OCI-LY7 (cell line): ENCODE data around the gene HOXB8. TPM values are rescaled to one million over a fixed set of nuclear protein-coding genes. Genes with fewer than 3 reads are reported as not detected.
A peak's percentile ranks its signal among the peaks of the same experiment; 100 is the strongest.

Experiments
- BruUV-seq: library from RNA; stranded (reverse); fragments of 400-500 nt; replicated peaks from 2 replicates; lab custom pipeline; 2021; lab: Mats Ljungman, UMichigan
- CTCF ChIA-PET: fragments of 300-600 bp; sonication (Branson Sonifier 250); formaldehyde crosslinking; loops from one replicate; lab custom pipeline; 2022; ENCODE audit warnings: antibody characterized with exemption; ENCODE audit not compliant: unreplicated experiment; lab: Charles Lee
- POLR2A ChIA-PET: fragments of 300-600 bp; sonication (Branson Sonifier 250); formaldehyde crosslinking; loops from one replicate; lab custom pipeline; 2022; ENCODE audit warnings: antibody characterized with exemption; lab: Charles Lee
- DNase-seq: peaks from one replicate; pipeline ENCODE4 v3.0.0-alpha.2; 2015; ENCODE audit warnings: low spot score
- H2AFZ ChIP-seq: fragments of 200-600 bp; sonication (generic), shearing (Covaris generic); 2 replicates; pipeline ENCODE4 v1.6.1; 2014; ENCODE audit warnings: mild to moderate bottlenecking, antibody characterized with exemption, low read length, moderate library complexity
- H3K27ac ChIP-seq: fragments of 200-600 bp; sonication (generic); 2 replicates; pipeline ENCODE4 v1.5.1; 2014; ENCODE audit warnings: mixed run types, low read depth, mild to moderate bottlenecking, moderate library complexity, low read length, inconsistent platforms; ENCODE audit not compliant: poor library complexity, severe bottlenecking
- H3K36me3 ChIP-seq: fragments of 200-600 bp; sonication (generic); 2 replicates; pipeline ENCODE4 v1.6.1; 2014; ENCODE audit warnings: mild to moderate bottlenecking, antibody characterized with exemption, low read length, moderate library complexity, mixed read lengths; ENCODE audit not compliant: insufficient read depth
- H3K4me1 ChIP-seq: fragments of 200-600 bp; sonication (generic); 2 replicates; pipeline ENCODE4 v1.5.1; 2014; ENCODE audit warnings: mild to moderate bottlenecking, low read length; ENCODE audit not compliant: insufficient read depth, poor library complexity, severe bottlenecking
- H3K4me2 ChIP-seq: fragments of 200-600 bp; sonication (generic); 2 replicates; pipeline ENCODE4 v1.6.1; 2014; ENCODE audit warnings: mild to moderate bottlenecking, low read length
- H3K4me3 ChIP-seq: fragments of 200-600 bp; sonication (generic); 2 replicates; pipeline ENCODE4 v1.5.1; 2014; ENCODE audit warnings: mild to moderate bottlenecking, low read depth, low read length; ENCODE audit not compliant: poor library complexity, severe bottlenecking
- H3K79me2 ChIP-seq: fragments of 200-600 bp; sonication (generic); 2 replicates; pipeline ENCODE4 v1.6.1; 2016; ENCODE audit warnings: low read depth, mild to moderate bottlenecking, low read length, moderate library complexity, mixed read lengths; ENCODE audit not compliant: insufficient read depth
- H3K9me2 ChIP-seq: fragments of 200-600 bp; sonication (generic); 2 replicates; pipeline ENCODE4 v1.6.1; 2016; ENCODE audit warnings: mild to moderate bottlenecking, low read length, mixed read lengths; ENCODE audit not compliant: insufficient read depth
- H3K9me3 ChIP-seq: fragments of 200-600 bp; sonication (generic); 2 replicates; pipeline ENCODE4 v1.6.1; 2014; ENCODE audit warnings: mild to moderate bottlenecking, mixed run types, low read length, mixed read lengths
- H4K20me1 ChIP-seq: fragments of 200-600 bp; sonication (generic); 2 replicates; pipeline ENCODE4 v1.6.1; 2014; ENCODE audit warnings: mild to moderate bottlenecking, antibody characterized with exemption, low read length, moderate library complexity, mixed read lengths; ENCODE audit not compliant: insufficient read depth
- EZH2phosphoT487 ChIP-seq: fragments of 200-600 bp; sonication (generic); IDR thresholded peaks from 2 replicates; pipeline ENCODE4 v1.6.1; 2018; ENCODE audit warnings: low read depth, borderline replicate concordance, mild to moderate bottlenecking, mixed run types, antibody characterized with exemption, low read length, moderate library complexity, mixed read lengths
- intact Hi-C: fragments of 100-400 bp; cut with micrococcal nuclease; formaldehyde crosslinking; loops from one replicate; pipeline ENCODE4 v1.10.0; 2022; ENCODE audit not compliant: unreplicated experiment
- total RNA-seq, 2 experiments: library from RNA; depleted of rRNA in 1 of 2; stranded (reverse); fragments of >200 nt in 1 of 2; shearing (Covaris generic) in 1 of 2; gene quantifications; 2 replicates each; pipeline ENCODE4 v1.2.3, GENCODE V29; 2014 to 2022
- TF ChIP-seq, protein P1 (sequence below): fragments of 200-600 bp; sonication (generic); conservative IDR thresholded peaks from 2 replicates; pipeline ENCODE4 v1.5.1; 2014; ENCODE audit warnings: mild to moderate bottlenecking, antibody characterized with exemption, low read length, moderate library complexity, mixed read lengths

Gene HOXB8
- total RNA-seq, 2 experiments from 2014 or later = not detected

DNA sequence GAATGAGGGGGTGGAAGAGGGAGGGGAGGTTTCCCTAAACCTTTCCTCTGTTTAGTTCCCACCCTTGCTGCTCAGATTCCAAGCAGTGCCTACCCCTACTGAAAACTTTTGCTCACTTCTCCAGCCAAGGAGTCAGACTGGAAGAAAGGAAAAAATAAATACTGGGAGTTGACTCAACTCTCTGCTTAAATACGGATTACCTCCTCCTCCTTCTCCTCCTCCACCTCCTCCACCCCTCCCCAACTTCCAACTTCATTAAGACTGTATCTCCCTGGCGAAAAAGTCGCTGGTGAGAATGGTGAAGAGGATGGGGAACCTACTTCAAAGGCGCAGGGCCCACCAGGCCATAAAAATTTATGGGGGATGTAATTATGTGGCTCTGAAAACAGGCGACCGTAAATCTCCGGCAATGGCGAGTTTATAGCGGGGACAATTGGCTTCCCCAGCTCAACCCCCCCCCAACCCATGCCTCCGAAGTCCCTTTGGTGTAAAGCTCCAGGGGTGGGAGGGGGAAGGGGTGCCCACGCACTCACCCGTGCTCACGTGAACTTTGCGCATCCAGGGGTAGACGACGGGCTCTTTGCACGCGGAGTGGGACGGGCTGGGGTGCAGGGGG lies 37.7 kb downstream of the HOXB8 start:
- Histone ChIP-seq H3K4me1 (peaks cover 19% of the 10 kb centered on the region), H3K27ac (no peak overlapping the region), H3K79me2 (peaks cover 6% of the 10 kb centered on the region; the same call in 1 of the 2 replicates), H3K9me3 (no peaks in the 10 kb centered on the region), H3K4me3 (peak overlapping the region; percentile 85), H2AFZ (peak overlapping the region; percentile 45; the same call in 1 of the 2 replicates), H3K36me3 (peaks cover 5% of the 10 kb centered on the region; the same call in 1 of the 2 replicates), H3K4me2 (peak overlapping the region; percentile 77), H3K9me2 (no peaks in the 10 kb centered on the region), H4K20me1 (no peaks in the 10 kb centered on the region)
- no peak for TF ChIP-seq EZH2phosphoT487
- TF ChIP-seq, protein P1, sequence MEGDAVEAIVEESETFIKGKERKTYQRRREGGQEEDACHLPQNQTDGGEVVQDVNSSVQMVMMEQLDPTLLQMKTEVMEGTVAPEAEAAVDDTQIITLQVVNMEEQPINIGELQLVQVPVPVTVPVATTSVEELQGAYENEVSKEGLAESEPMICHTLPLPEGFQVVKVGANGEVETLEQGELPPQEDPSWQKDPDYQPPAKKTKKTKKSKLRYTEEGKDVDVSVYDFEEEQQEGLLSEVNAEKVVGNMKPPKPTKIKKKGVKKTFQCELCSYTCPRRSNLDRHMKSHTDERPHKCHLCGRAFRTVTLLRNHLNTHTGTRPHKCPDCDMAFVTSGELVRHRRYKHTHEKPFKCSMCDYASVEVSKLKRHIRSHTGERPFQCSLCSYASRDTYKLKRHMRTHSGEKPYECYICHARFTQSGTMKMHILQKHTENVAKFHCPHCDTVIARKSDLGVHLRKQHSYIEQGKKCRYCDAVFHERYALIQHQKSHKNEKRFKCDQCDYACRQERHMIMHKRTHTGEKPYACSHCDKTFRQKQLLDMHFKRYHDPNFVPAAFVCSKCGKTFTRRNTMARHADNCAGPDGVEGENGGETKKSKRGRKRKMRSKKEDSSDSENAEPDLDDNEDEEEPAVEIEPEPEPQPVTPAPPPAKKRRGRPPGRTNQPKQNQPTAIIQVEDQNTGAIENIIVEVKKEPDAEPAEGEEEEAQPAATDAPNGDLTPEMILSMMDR = no peak
- ChIA-PET POLR2A (no interaction called here), CTCF (interaction anchor here (0.6 kb wide), 2 partner anchors 29 to 330 kb away, joined by 6 to 8 read pairs; no protein-coding TSS in a partner anchor)
- peak; percentile 25 for DNase-seq
- intact Hi-C loops = no loop called here
- no TSS peak for BruUV-seq

DNA sequence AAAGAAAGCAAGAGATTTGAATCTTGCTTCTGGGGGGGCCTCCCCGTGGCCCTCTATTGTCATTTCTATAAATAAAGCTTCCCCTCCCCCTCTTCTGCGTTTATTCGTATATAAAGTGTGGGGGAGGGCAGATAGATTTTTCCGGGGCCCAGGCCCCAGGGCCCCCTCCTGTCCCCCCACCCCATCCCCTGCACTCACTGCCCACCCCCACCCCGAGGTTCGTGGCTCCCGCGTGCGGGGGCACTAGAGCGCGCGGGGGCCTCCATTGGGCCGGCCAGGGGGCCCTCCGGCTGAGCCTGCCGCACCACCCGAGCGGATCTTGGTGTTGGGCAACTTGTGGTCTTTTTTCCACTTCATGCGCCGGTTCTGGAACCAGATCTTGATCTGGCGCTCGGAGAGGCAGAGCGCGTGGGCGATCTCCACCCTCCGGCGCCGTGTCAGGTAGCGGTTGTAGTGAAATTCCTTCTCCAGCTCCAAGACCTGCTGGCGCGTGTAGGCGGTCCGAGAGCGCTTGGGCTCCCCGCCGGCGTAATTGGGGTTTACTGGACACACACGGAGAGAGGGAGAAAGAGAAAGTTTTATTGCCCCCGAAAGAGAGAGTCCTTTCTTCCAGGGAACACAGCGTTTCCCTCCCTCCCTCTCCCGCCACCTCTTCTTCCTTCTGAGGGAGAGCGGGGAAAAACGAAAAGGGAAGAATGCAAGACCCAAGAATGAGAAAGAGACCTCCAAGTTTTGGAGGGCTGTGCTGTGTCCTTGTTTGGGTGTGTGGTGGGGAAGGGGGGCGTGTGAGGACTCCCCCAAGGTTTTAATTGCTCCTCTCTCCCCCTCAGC lies 38.4 kb downstream of the HOXB8 start:
- peaks cover 6% of the 10 kb centered on the region; the same call in 1 of the 2 replicates for H3K79me2 ChIP-seq
- no peaks in the 10 kb centered on the region for H4K20me1 ChIP-seq
- no peak overlapping the region for H3K27ac ChIP-seq
- TF ChIP-seq, protein P1 = no peak
- no peak for TF ChIP-seq EZH2phosphoT487
- peaks cover 5% of the 10 kb centered on the region; the same call in 1 of the 2 replicates for H3K36me3 ChIP-seq
- intact Hi-C loops = no loop called here
- H3K4me1 ChIP-seq = peaks cover 19% of the 10 kb centered on the region
- CTCF ChIA-PET = interaction anchor here (0.6 kb wide), 1 partner anchor 28 kb away, joined by 6 read pairs; no protein-coding TSS in a partner anchor
- peak overlapping the region; percentile 77 for H3K4me2 ChIP-seq
- H3K9me3 ChIP-seq = no peaks in the 10 kb centered on the region
- no peak overlapping the region for H2AFZ ChIP-seq
- H3K9me2 ChIP-seq = no peaks in the 10 kb centered on the region
- BruUV-seq = no TSS peak
- peak overlapping the region; percentile 85 for H3K4me3 ChIP-seq
- DNase-seq = no peak
- POLR2A ChIA-PET = no interaction called here
